Omental fat pad (tissue), 4 donors: ENCODE measurements around the gene RAB40A. TPM values are rescaled to one million over a fixed set of nuclear protein-coding genes. Genes with fewer than 3 reads are reported as not detected.

Experiments
- ATAC-seq: fragments of 150-250 bp; one replicate; pipeline ENCODE4 v1.9.1; 2016; ENCODE audit warnings: mild to moderate bottlenecking, moderate library complexity; ENCODE audit not compliant: low FRiP score
- DNase-seq: peaks from one replicate; pipeline ENCODE4 v3.0.0-alpha.2; 2019; ENCODE audit warnings: low spot score
- total RNA-seq, 4 donors: library from RNA; depleted of rRNA; stranded (reverse); fragments of >200 nt; gene quantifications; one replicate each; pipeline ENCODE4 v1.1.0, GENCODE V29; 2016
- TF ChIP-seq, protein P1 (sequence below), 3 donors: fragments of 450-650 bp; IDR thresholded peaks; one replicate each; pipeline ENCODE4 v1.5.1; 2016 to 2017; ENCODE audit warnings: antibody characterized with exemption in 3 of 3, mild to moderate bottlenecking in 3 of 3, moderate library complexity in 2 of 3

The RAB40A gene, protein sequence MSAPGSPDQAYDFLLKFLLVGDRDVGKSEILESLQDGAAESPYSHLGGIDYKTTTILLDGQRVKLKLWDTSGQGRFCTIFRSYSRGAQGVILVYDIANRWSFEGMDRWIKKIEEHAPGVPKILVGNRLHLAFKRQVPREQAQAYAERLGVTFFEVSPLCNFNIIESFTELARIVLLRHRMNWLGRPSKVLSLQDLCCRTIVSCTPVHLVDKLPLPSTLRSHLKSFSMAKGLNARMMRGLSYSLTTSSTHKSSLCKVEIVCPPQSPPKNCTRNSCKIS
- total RNA-seq: 1 to 10 TPM in 1 of 4 donors, under 1 TPM in 2, not detected in 1; 0.19 to 1.3 (median 0.44) TPM

- DNase-seq (no peak), ATAC-seq (no peak)
- TF ChIP-seq, protein P1, sequence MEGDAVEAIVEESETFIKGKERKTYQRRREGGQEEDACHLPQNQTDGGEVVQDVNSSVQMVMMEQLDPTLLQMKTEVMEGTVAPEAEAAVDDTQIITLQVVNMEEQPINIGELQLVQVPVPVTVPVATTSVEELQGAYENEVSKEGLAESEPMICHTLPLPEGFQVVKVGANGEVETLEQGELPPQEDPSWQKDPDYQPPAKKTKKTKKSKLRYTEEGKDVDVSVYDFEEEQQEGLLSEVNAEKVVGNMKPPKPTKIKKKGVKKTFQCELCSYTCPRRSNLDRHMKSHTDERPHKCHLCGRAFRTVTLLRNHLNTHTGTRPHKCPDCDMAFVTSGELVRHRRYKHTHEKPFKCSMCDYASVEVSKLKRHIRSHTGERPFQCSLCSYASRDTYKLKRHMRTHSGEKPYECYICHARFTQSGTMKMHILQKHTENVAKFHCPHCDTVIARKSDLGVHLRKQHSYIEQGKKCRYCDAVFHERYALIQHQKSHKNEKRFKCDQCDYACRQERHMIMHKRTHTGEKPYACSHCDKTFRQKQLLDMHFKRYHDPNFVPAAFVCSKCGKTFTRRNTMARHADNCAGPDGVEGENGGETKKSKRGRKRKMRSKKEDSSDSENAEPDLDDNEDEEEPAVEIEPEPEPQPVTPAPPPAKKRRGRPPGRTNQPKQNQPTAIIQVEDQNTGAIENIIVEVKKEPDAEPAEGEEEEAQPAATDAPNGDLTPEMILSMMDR (IDR thresholded peaks at IDR 0.05): no peak
Measured at GRCh38 chrX:103519389-103519788, at the start of gene RAB40A. Gene RAB40A, minus strand, starts transcription at chrX:103519489. Its CDS starts 18,733 bp downstream, at chrX:103500756.

- TF ChIP-seq, protein P1 (IDR thresholded peaks at IDR 0.05): no peak
- ATAC-seq (no peak), DNase-seq (no peak)
Measured at GRCh38 chrX:103565752-103566151, 46.5 kb upstream of the RAB40A start.

DNA sequence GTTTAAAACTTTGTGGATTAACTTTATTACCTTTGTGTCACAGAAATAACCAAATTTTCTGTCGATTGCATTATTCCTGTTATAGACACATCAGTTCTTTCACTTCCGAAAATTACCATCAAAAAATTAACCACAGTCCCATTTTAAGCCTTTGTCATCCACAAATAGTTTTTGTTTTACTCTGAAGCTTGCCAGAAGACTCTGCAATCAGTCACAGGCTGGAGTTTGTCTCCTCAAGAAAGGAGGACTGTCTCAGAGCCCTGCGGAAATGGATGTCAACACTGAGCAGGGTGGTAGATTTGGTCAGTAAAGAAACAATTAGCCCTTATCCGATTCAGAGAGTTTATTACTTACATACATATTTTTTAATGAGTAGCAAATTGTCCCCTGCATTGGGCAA, 45.9 kb upstream of the RAB40A start:
- TF ChIP-seq, protein P1 (IDR thresholded peaks at IDR 0.05): no peak
- no peak for ATAC-seq
- no peak for DNase-seq

DNA sequence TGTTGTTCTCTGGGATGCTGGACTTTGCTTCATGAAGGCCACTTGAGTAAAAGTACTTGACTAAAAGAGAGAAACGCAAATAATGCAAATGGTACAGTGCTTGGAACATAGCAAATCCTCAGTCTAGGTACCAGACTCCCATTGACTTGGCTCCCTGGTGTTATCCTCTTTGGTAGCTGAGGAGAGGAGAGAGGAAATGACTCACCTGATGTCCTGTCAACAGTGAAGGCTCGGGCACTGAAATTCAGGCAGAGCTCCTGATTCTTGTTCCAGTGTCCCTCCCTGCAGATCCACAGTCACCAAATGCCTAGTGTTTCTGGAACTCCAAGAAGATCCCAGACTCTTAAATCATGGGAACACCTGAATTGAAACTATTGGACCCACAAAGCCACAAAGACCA, 43.5 kb upstream of the RAB40A start:
- DNase-seq (no peak), ATAC-seq (no peak)
- TF ChIP-seq, protein P1 (IDR thresholded peaks at IDR 0.05): no peak

- TF ChIP-seq, protein P1 (IDR thresholded peaks at IDR 0.05): no peak
- DNase-seq (no peak), ATAC-seq (no peak)
Measured at GRCh38 chrX:103560256-103560655, 41.0 kb upstream of the RAB40A start.

DNA sequence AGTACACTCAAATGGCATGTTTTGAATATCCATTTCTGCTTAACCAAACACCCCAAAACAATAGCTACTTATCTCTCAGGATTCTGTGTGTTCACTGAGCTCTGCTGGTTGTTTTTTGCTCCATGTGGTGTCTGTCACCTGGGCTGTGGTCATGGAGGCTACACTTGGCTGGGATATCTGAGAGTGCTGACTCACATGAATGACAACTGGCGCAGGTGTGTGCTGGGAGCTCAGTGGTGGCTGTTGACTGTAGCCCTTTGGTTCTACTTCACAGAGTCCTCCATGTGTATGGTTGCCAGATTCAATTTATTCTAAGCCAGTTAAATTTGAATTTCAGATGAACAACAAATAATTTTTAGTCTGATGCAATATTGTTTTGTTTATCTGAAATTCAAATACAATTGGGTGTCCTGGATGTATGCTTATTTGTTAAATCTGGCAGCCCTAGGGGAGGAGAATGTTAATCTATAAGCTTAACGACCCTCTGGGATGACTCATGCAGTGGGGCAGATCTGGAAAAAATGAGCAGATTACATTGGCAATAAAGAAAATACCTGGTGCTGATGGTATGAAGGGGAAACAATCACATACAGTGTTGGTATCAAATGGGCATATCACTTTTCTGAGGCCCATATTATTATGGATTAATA, 37.8 kb upstream of the RAB40A start:
- no peak for ATAC-seq
- TF ChIP-seq, protein P1 (IDR thresholded peaks at IDR 0.05): no peak

More for the DNA sequence above, 37.8 kb upstream of the RAB40A start:
- DNase-seq: no peak
